Chondrocyte (in vitro differentiated cells): ENCODE measurements around the gene FXYD2. TPM values are rescaled to one million over a fixed set of nuclear protein-coding genes. Genes with fewer than 3 reads are reported as not detected.

ENCODE experiments used
- DNase-seq: peaks from one replicate; pipeline ENCODE4 v3.0.0; 2021; ENCODE audit warnings: mixed read lengths, low spot score
- H3K27ac Mint-ChIP-seq: one replicate; pipeline ENCODE4 v1.8.0; 2021; ENCODE audit warnings: mild to moderate bottlenecking, moderate library complexity, mixed read lengths; ENCODE audit not compliant: unreplicated experiment
- H3K27me3 Mint-ChIP-seq: 2 replicates; pipeline ENCODE4 v1.8.0; 2021; ENCODE audit warnings: low read depth, mixed read lengths
- H3K36me3 Mint-ChIP-seq: 2 replicates; pipeline ENCODE4 v1.8.0; 2021; ENCODE audit warnings: low read depth, mixed read lengths
- H3K4me1 Mint-ChIP-seq: 2 replicates; pipeline ENCODE4 v1.8.0; 2021; ENCODE audit warnings: low read depth, mild to moderate bottlenecking, mixed read lengths
- H3K4me3 Mint-ChIP-seq: one replicate; pipeline ENCODE4 v1.8.0; 2021; ENCODE audit warnings: mild to moderate bottlenecking, moderate library complexity, mixed read lengths; ENCODE audit not compliant: unreplicated experiment
- H3K9me3 Mint-ChIP-seq: 2 replicates; pipeline ENCODE4 v1.8.0; 2021; ENCODE audit warnings: low read depth, mixed read lengths
- CTCF ChIP-seq: fragments of 200-600 bp; sonication (generic); IDR thresholded peaks from 2 replicates; pipeline ENCODE4 v1.5.0; 2021; ENCODE audit warnings: antibody characterized with exemption, mild to moderate bottlenecking, moderate library complexity
- total RNA-seq: library from RNA; stranded (reverse); gene quantifications from 3 replicates; pipeline ENCODE4 v1.2.1, GENCODE V29; 2021

Gene FXYD2
- total RNA-seq, 1 donor from 2014 or later = not detected

GRCh38 chr11:117862019-117862725 lies 37.6 kb upstream of the FXYD2 start:
- Mint-ChIP-seq H3K27ac (no peak overlapping the region), H3K9me3 (no peaks in the 10 kb centered on the region)
- no peak for DNase-seq

GRCh38 chr11:117861151-117862018 lies 36.8 kb upstream of the FXYD2 start:
- no peaks in the 10 kb centered on the region for H3K9me3 Mint-ChIP-seq
- H3K27ac Mint-ChIP-seq = no peak overlapping the region
- H3K4me3 Mint-ChIP-seq = no peak overlapping the region
- no peak for TF ChIP-seq CTCF
- DNase-seq = no peak
- no peaks in the 10 kb centered on the region for H3K36me3 Mint-ChIP-seq
- no peaks in the 10 kb centered on the region for H3K27me3 Mint-ChIP-seq
- H3K4me1 Mint-ChIP-seq = peaks cover 12% of the 10 kb centered on the region

More at GRCh38 chr11:117862019-117862725, 37.6 kb upstream of the FXYD2 start:
- no peak for TF ChIP-seq CTCF
- peaks cover under 1% of the 10 kb centered on the region for H3K27me3 Mint-ChIP-seq
- H3K4me1 Mint-ChIP-seq = peaks cover 12% of the 10 kb centered on the region
- H3K36me3 Mint-ChIP-seq = no peaks in the 10 kb centered on the region
- H3K4me3 Mint-ChIP-seq = no peak overlapping the region

- H3K27ac Mint-ChIP-seq = no peak overlapping the region
- H3K27me3 Mint-ChIP-seq = no peaks in the 10 kb centered on the region
- no peak for TF ChIP-seq CTCF
- peaks cover 12% of the 10 kb centered on the region for H3K4me1 Mint-ChIP-seq
- H3K9me3 Mint-ChIP-seq = no peaks in the 10 kb centered on the region
- no peaks in the 10 kb centered on the region for H3K36me3 Mint-ChIP-seq
- no peak overlapping the region for H3K4me3 Mint-ChIP-seq
- DNase-seq = no peak
These were observed 35.6 kb upstream of the FXYD2 start for GRCh38 chr11:117860139-117860538.

- no peaks in the 10 kb centered on the region for H3K27me3 Mint-ChIP-seq
- peaks cover 12% of the 10 kb centered on the region for H3K4me1 Mint-ChIP-seq
- H3K4me3 Mint-ChIP-seq = no peak overlapping the region
- no peaks in the 10 kb centered on the region for H3K36me3 Mint-ChIP-seq
- DNase-seq = no peak
- no peaks in the 10 kb centered on the region for H3K9me3 Mint-ChIP-seq
- TF ChIP-seq CTCF = no peak
- H3K27ac Mint-ChIP-seq = no peak overlapping the region
These were observed 35.1 kb upstream of the FXYD2 start for GRCh38 chr11:117859488-117860112.

GRCh38 chr11:117859061-117859460 lies 34.5 kb upstream of the FXYD2 start:
- DNase-seq = no peak
- no peak overlapping the region for H3K27ac Mint-ChIP-seq
- no peaks in the 10 kb centered on the region for H3K9me3 Mint-ChIP-seq
- no peak for TF ChIP-seq CTCF
- peaks cover 12% of the 10 kb centered on the region for H3K4me1 Mint-ChIP-seq
- no peaks in the 10 kb centered on the region for H3K27me3 Mint-ChIP-seq
- no peak overlapping the region for H3K4me3 Mint-ChIP-seq
- no peaks in the 10 kb centered on the region for H3K36me3 Mint-ChIP-seq
